ENCODE results near the gene ATAD1. TPM values are rescaled to one million over a fixed set of nuclear protein-coding genes. Genes with fewer than 3 reads are reported as not detected.

Gene ATAD1
- total RNA-seq, 1 donor from 2014 or later: 71.0 TPM

DNA sequence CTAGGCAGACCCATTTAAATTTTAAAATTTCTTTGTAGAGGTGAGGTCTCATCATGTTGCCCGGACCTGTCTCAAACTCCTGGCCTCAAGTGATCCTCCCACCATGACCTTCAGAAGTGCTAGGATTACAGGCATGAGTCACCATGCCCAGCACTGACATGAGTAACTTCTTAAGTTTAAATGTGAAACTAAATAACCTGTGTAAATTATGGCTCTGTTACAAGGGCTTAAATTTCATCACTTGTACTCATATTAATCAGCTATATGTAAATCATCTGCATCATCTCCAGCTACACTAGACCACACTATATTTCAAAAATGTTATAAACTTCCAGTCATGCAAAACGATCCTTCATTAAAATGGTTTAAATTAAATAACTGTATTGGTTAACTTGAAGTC, 56.1 kb downstream of the ATAD1 start:
- no peak overlapping the region for H2AFZ ChIP-seq (ENCODE audit: low read depth, low read length)
- FAIRE-seq: no peak

DNA sequence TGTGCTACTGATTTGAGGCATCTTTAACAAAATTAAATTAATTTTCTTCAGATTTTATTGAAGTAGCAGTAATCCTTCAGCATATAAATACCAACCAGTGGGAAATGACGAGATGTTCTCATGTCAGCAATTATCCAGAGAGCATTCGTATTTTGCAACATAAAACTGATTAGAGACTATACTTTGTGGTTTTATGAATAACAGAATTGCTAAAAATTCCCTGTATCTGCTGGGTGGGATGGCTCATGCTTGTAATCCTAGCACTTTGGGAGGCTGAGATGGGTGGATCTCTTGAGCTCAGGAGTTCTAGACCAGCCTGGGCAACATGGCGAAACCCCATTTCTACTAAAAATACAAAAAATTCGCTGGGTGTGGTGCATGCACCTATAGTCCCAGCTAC, 56.9 kb downstream of the ATAD1 start:
- no peak overlapping the region for H2AFZ ChIP-seq (ENCODE audit: low read depth, low read length)
- peak overlapping the region; percentile 84 for H3K27ac Mint-ChIP-seq (ENCODE audit: unreplicated experiment)
- peaks cover 3% of the 10 kb centered on the region for H3K4me1 ChIP-seq (ENCODE audit: insufficient read depth, low read length)
- H3K4me3 ChIP-seq (ENCODE audit: insufficient read depth, low read depth, low read length): no peak overlapping the region
- H3K36me3 Mint-ChIP-seq (ENCODE audit: low read depth, unreplicated experiment): peaks cover 10% of the 10 kb centered on the region
- no peak overlapping the region for H3K4me3 Mint-ChIP-seq (ENCODE audit: unreplicated experiment)
- H3K4me2 ChIP-seq (ENCODE audit: low read length): no peak overlapping the region
- H3K27me3 Mint-ChIP-seq (ENCODE audit: low read depth, unreplicated experiment): no peaks in the 10 kb centered on the region
- H3K27ac ChIP-seq (ENCODE audit: low read depth, low read length): no peak overlapping the region
- TF ChIP-seq EZH2 (IDR thresholded peaks at IDR 0.05; ENCODE audit: insufficient read depth, low read length): no peak
- TF ChIP-seq, protein P1, sequence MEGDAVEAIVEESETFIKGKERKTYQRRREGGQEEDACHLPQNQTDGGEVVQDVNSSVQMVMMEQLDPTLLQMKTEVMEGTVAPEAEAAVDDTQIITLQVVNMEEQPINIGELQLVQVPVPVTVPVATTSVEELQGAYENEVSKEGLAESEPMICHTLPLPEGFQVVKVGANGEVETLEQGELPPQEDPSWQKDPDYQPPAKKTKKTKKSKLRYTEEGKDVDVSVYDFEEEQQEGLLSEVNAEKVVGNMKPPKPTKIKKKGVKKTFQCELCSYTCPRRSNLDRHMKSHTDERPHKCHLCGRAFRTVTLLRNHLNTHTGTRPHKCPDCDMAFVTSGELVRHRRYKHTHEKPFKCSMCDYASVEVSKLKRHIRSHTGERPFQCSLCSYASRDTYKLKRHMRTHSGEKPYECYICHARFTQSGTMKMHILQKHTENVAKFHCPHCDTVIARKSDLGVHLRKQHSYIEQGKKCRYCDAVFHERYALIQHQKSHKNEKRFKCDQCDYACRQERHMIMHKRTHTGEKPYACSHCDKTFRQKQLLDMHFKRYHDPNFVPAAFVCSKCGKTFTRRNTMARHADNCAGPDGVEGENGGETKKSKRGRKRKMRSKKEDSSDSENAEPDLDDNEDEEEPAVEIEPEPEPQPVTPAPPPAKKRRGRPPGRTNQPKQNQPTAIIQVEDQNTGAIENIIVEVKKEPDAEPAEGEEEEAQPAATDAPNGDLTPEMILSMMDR (IDR thresholded peaks at IDR 0.05; ENCODE audit: insufficient read depth, low read depth, low read length): no peak
- H4K20me1 ChIP-seq (ENCODE audit: insufficient read depth, low read length): no peaks in the 10 kb centered on the region
- no peak for FAIRE-seq
- no peak overlapping the region for H3K9ac ChIP-seq (ENCODE audit: low read length)
- no peaks in the 10 kb centered on the region for H3K9me3 Mint-ChIP-seq (ENCODE audit: unreplicated experiment)
- H3K4me1 Mint-ChIP-seq (ENCODE audit: low read depth, unreplicated experiment): peaks cover 20% of the 10 kb centered on the region
- no peaks in the 10 kb centered on the region for H3K79me2 ChIP-seq (ENCODE audit: insufficient read depth, low read length)
- no peaks in the 10 kb centered on the region for H3K27me3 ChIP-seq (ENCODE audit: insufficient read depth, low read length)
- DNase-seq (ENCODE audit: low read depth): no peak
- peaks cover 2% of the 10 kb centered on the region for H3K36me3 ChIP-seq (ENCODE audit: insufficient read depth, low read length)
- H3K9me3 ChIP-seq (ENCODE audit: insufficient read depth, low read depth, low read length): no peaks in the 10 kb centered on the region

More for the DNA sequence above, 56.1 kb downstream of the ATAD1 start:
- Mint-ChIP-seq H3K4me3 (ENCODE audit: unreplicated experiment) (peak overlapping the region; percentile 27), H3K36me3 (ENCODE audit: low read depth, unreplicated experiment) (peaks cover 10% of the 10 kb centered on the region), H3K9me3 (ENCODE audit: unreplicated experiment) (no peaks in the 10 kb centered on the region), H3K4me1 (ENCODE audit: low read depth, unreplicated experiment) (peaks cover 20% of the 10 kb centered on the region), H3K27me3 (ENCODE audit: low read depth, unreplicated experiment) (no peaks in the 10 kb centered on the region), H3K27ac (ENCODE audit: unreplicated experiment) (peak overlapping the region; percentile 84)
- peak; percentile 73 for DNase-seq (ENCODE audit: low read depth)
- H4K20me1 ChIP-seq (ENCODE audit: insufficient read depth, low read length): no peaks in the 10 kb centered on the region
- H3K4me3 ChIP-seq (ENCODE audit: insufficient read depth, low read depth, low read length): no peak overlapping the region
- peak overlapping the region; percentile 5 for H3K4me2 ChIP-seq (ENCODE audit: low read length)
- H3K4me1 ChIP-seq (ENCODE audit: insufficient read depth, low read length): peaks cover 5% of the 10 kb centered on the region
- H3K36me3 ChIP-seq (ENCODE audit: insufficient read depth, low read length): peaks cover 2% of the 10 kb centered on the region
- H3K27me3 ChIP-seq (ENCODE audit: insufficient read depth, low read length): no peaks in the 10 kb centered on the region
- H3K79me2 ChIP-seq (ENCODE audit: insufficient read depth, low read length): no peaks in the 10 kb centered on the region
- no peak overlapping the region for H3K9ac ChIP-seq (ENCODE audit: low read length)
- no peaks in the 10 kb centered on the region for H3K9me3 ChIP-seq (ENCODE audit: insufficient read depth, low read depth, low read length)
- H3K27ac ChIP-seq (ENCODE audit: low read depth, low read length): no peak overlapping the region
- TF ChIP-seq EZH2 (IDR thresholded peaks at IDR 0.05; ENCODE audit: insufficient read depth, low read length): no peak
- TF ChIP-seq, protein P1 (IDR thresholded peaks at IDR 0.05; ENCODE audit: insufficient read depth, low read depth, low read length): no peak

DNA sequence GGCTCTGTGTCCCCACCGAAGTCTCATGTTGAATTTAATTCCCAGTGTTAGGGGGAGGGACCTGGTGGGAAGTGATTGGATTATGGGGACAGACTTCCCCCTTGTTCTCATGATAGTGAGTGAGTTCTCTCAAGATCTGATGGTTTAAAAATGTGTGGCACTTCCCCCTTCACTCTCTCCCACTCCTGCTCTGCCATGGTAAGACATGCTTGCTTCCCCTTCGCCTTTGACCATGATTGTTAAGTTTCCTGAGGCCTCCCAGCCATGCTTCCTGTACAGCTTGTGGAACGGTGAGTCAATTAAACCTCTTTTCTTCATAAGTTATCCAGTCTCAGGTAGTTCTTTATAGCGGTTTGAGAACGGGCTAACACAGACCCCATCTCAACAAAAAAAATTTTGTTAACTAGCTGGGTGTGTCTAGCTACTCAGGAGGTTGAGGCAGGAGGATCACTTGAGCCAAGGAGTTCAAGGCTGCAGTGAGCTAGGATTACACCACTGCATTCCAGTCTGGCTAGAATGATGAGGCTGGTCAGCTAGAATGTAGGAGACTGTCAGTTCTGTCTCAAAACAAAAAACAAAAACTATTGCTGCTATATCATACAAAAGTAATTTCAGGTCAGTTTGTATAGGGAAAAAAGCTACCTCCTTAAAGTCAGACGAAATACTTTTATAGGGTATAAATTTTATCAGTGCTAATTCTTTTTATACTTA, 57.7 kb downstream of the ATAD1 start:
- FAIRE-seq (no peak), DNase-seq (ENCODE audit: low read depth) (no peak)
- H3K9me3 Mint-ChIP-seq (ENCODE audit: unreplicated experiment): no peaks in the 10 kb centered on the region
- H4K20me1 ChIP-seq (ENCODE audit: insufficient read depth, low read length): no peaks in the 10 kb centered on the region
- H3K27ac ChIP-seq (ENCODE audit: low read depth, low read length): no peak overlapping the region
- H3K9me3 ChIP-seq (ENCODE audit: insufficient read depth, low read depth, low read length): no peaks in the 10 kb centered on the region
- H3K9ac ChIP-seq (ENCODE audit: low read length): no peak overlapping the region
- no peak overlapping the region for H3K4me3 ChIP-seq (ENCODE audit: insufficient read depth, low read depth, low read length)
- peak overlapping the region; percentile 72 for H3K27ac Mint-ChIP-seq (ENCODE audit: unreplicated experiment)
- no peak overlapping the region for H3K4me2 ChIP-seq (ENCODE audit: low read length)
- H2AFZ ChIP-seq (ENCODE audit: low read depth, low read length): no peak overlapping the region
- no peaks in the 10 kb centered on the region for H3K27me3 Mint-ChIP-seq (ENCODE audit: low read depth, unreplicated experiment)
- no peaks in the 10 kb centered on the region for H3K27me3 ChIP-seq (ENCODE audit: insufficient read depth, low read length)
- H3K4me1 ChIP-seq (ENCODE audit: insufficient read depth, low read length): peaks cover 3% of the 10 kb centered on the region
- H3K4me3 Mint-ChIP-seq (ENCODE audit: unreplicated experiment): no peak overlapping the region
- TF ChIP-seq, protein P1 (IDR thresholded peaks at IDR 0.05; ENCODE audit: insufficient read depth, low read depth, low read length): no peak
- TF ChIP-seq EZH2 (IDR thresholded peaks at IDR 0.05; ENCODE audit: insufficient read depth, low read length): no peak
- H3K4me1 Mint-ChIP-seq (ENCODE audit: low read depth, unreplicated experiment): peaks cover 20% of the 10 kb centered on the region
- H3K36me3 ChIP-seq (ENCODE audit: insufficient read depth, low read length): peaks cover 2% of the 10 kb centered on the region
- H3K36me3 Mint-ChIP-seq (ENCODE audit: low read depth, unreplicated experiment): peaks cover 7% of the 10 kb centered on the region
- no peaks in the 10 kb centered on the region for H3K79me2 ChIP-seq (ENCODE audit: insufficient read depth, low read length)

Measured in astrocyte (in vitro differentiated cells and primary cell).